Gastroesophageal sphincter (tissue), 3 donors: ENCODE measurements around the gene DIS3L.
"Not testable (repeated sequence)": the region's sequence is repeated elsewhere in the genome, so short reads cannot be mapped to it uniquely, and the experiment has no call there.

Source experiments
- POLR2A ChIP-seq, 2 donors: fragments of 450-650 bp; IDR thresholded peaks; one replicate each; pipeline ENCODE4 v1.6.1; 2017; ENCODE audit warnings: antibody characterized with exemption in 2 of 2, mild to moderate bottlenecking in 2 of 2, moderate library complexity in 1 of 2
- POLR2AphosphoS5 ChIP-seq: sonication (generic); formaldehyde crosslinking; IDR thresholded peaks from one replicate; pipeline ENCODE4 v1.6.1; 2017; ENCODE audit warnings: antibody characterized with exemption
- TF ChIP-seq, protein P1 (sequence below), 4 experiments: fragments of 200-600 bp in 2 of 4; fragments of 450-650 bp in 2 of 4; sonication (generic) in 1 of 4; IDR thresholded peaks; one replicate each; pipeline ENCODE4 v1.5.1; 2017 to 2019; ENCODE audit warnings: antibody characterized with exemption in 4 of 4, mild to moderate bottlenecking in 2 of 4, moderate library complexity in 2 of 4

DNA sequence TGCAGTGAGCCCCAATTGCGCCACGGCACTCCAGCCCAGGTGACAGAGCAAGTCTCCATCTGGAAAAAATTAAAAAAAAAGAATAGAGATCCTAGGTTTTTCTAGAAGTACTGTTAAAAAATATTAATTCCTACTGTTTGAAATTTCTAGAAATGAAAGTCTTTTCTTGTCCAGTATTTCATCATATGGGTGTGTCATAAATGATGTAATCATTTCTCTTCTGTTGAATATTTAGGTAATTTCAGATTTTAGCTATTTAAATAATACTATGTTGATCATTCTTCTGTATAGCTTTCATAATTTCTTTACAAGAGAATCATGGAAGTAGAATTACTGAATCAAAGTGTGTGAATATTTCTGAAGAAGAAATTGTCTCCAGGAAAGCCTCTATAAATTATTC, 88.0 kb downstream of the DIS3L start:
- TF ChIP-seq, protein P1, sequence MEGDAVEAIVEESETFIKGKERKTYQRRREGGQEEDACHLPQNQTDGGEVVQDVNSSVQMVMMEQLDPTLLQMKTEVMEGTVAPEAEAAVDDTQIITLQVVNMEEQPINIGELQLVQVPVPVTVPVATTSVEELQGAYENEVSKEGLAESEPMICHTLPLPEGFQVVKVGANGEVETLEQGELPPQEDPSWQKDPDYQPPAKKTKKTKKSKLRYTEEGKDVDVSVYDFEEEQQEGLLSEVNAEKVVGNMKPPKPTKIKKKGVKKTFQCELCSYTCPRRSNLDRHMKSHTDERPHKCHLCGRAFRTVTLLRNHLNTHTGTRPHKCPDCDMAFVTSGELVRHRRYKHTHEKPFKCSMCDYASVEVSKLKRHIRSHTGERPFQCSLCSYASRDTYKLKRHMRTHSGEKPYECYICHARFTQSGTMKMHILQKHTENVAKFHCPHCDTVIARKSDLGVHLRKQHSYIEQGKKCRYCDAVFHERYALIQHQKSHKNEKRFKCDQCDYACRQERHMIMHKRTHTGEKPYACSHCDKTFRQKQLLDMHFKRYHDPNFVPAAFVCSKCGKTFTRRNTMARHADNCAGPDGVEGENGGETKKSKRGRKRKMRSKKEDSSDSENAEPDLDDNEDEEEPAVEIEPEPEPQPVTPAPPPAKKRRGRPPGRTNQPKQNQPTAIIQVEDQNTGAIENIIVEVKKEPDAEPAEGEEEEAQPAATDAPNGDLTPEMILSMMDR (IDR thresholded peaks at IDR 0.05): not testable (repeated sequence)
- TF ChIP-seq POLR2A (IDR thresholded peaks at IDR 0.05); POLR2AphosphoS5: not testable (repeated sequence)
